K562 (cell line): Measurements from ENCODE around the gene AP3B1.
"Not testable (repeated sequence)": the region's sequence is repeated elsewhere in the genome, so short reads cannot be mapped to it uniquely, and the experiment has no call there.

Experiments used
- CTCF ChIP-seq, 3 experiments: IDR thresholded peaks in 2 of 3; conservative IDR thresholded peaks in 1 of 3; 2 replicates each; pipeline ENCODE4 v1.5.1; 2011 to 2012; ENCODE audit warnings: low read length in 3 of 3, mild to moderate bottlenecking in 3 of 3, control low read depth in 2 of 3, improper control_type of control experiment in 1 of 3, inconsistent platforms in 1 of 3, low read depth in 1 of 3, mixed read lengths in 1 of 3, moderate library complexity in 1 of 3; ENCODE audit not compliant: insufficient read depth in 2 of 3
- EP300 ChIP-seq: IDR thresholded peaks from 2 replicates; pipeline ENCODE4 v1.6.1; 2012; ENCODE audit warnings: low read length, improper control_type of control experiment
- GABPB1 ChIP-seq: sonication (generic); formaldehyde crosslinking; IDR thresholded peaks from 2 replicates; pipeline ENCODE4 v1.8.0; 2022; ENCODE audit warnings: mild to moderate bottlenecking, missing genetic modification reagents
- MTA1 ChIP-seq: fragments of 450-650 bp; IDR thresholded peaks from 2 replicates; pipeline ENCODE4 v1.6.1; 2017; ENCODE audit warnings: borderline replicate concordance
- POLR2A ChIP-seq: fragments of 450-650 bp; conservative IDR thresholded peaks from 2 replicates; pipeline ENCODE4 v1.6.1; 2016
- POLR2AphosphoS5 ChIP-seq: IDR thresholded peaks from 2 replicates; pipeline ENCODE4 v1.6.1; 2011; ENCODE audit warnings: mild to moderate bottlenecking, low read depth, low read length, moderate library complexity; ENCODE audit not compliant: control insufficient read depth, insufficient read depth
- RAD21 ChIP-seq, 2 experiments: fragments of 250-450 bp in 1 of 2; fragments of 450-650 bp in 1 of 2; sonication (Bioruptor Pico) in 1 of 2; formaldehyde crosslinking in 1 of 2; IDR thresholded peaks in 1 of 2; conservative IDR thresholded peaks in 1 of 2; 2 replicates each; pipeline versions ENCODE4 v1.4.0 to v1.8.0; 2020 to 2022; ENCODE audit warnings: mild to moderate bottlenecking in 2 of 2, moderate library complexity in 1 of 2
- TAF1 ChIP-seq: IDR thresholded peaks from 2 replicates; pipeline ENCODE4 v1.6.1; 2011; ENCODE audit warnings: mild to moderate bottlenecking, low read length, moderate library complexity; ENCODE audit not compliant: insufficient read depth, control insufficient read depth, severe bottlenecking; ENCODE audit errors: extremely low read depth
- U2AF2 ChIP-seq: fragments of 200-400 bp; formaldehyde crosslinking; optimal IDR thresholded peaks from 2 replicates; pipeline ENCODE3; 2017; ENCODE audit warnings: low read depth, mild to moderate bottlenecking, low read length

- not testable (repeated sequence) for TF ChIP-seq TAF1; MTA1; POLR2A; GABPB1 (CRISPR knock-in tag); CTCF (IDR thresholded peaks at IDR 0.05 in 2 of 3, conservative IDR thresholded peaks at IDR 0.05 in 1 of 3; ENCODE audit: insufficient read depth in 2 of 3, low read depth in 1 of 3, low read length in 3 of 3); U2AF2; EP300; POLR2AphosphoS5; RAD21 (CRISPR knock-in tag; conservative IDR thresholded peaks at IDR 0.05 in 1 of 2, IDR thresholded peaks at IDR 0.05 in 1 of 2)
Measured at GRCh38 chr5:78066722-78067121, 227.8 kb downstream of the AP3B1 start.
